ENCODE results near the gene SFN. TPM values are rescaled to one million over a fixed set of nuclear protein-coding genes. Genes with fewer than 3 reads are reported as not detected.

SFN gene
- total RNA-seq, 4 donors from 2014 or later, result 1,060 to 2,609 (median 1,818) TPM

GRCh38 chr1:26827663-26828062 lies 35.3 kb upstream of the SFN start:
- TF ChIP-seq POLR2A (IDR thresholded peaks at IDR 0.05), result no peak
- TF ChIP-seq, protein P1, sequence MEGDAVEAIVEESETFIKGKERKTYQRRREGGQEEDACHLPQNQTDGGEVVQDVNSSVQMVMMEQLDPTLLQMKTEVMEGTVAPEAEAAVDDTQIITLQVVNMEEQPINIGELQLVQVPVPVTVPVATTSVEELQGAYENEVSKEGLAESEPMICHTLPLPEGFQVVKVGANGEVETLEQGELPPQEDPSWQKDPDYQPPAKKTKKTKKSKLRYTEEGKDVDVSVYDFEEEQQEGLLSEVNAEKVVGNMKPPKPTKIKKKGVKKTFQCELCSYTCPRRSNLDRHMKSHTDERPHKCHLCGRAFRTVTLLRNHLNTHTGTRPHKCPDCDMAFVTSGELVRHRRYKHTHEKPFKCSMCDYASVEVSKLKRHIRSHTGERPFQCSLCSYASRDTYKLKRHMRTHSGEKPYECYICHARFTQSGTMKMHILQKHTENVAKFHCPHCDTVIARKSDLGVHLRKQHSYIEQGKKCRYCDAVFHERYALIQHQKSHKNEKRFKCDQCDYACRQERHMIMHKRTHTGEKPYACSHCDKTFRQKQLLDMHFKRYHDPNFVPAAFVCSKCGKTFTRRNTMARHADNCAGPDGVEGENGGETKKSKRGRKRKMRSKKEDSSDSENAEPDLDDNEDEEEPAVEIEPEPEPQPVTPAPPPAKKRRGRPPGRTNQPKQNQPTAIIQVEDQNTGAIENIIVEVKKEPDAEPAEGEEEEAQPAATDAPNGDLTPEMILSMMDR (IDR thresholded peaks at IDR 0.05), result no peak
- Histone ChIP-seq H3K4me3 (peak overlapping the region; percentile 81 to 94 (median 87)), H3K27me3 (no peaks in the 10 kb centered on the region), H3K9me3 (no peaks in the 10 kb centered on the region), H3K4me1 (peaks cover 39 to 70% (median 41%) of the 10 kb centered on the region in 3 donors), H3K36me3 (peaks cover 0 to 33% (median 5%) of the 10 kb centered on the region in 3 donors), H3K27ac (peak overlapping the region; percentile 84 to 94 (median 92))
- intact Hi-C loops (cut with DNase I), result no loop called here
- no peak for DNase-seq
- WGBS, 2 donors, result 16 to 26% methylated on average over 11 of the region's 11 CpGs

DNA sequence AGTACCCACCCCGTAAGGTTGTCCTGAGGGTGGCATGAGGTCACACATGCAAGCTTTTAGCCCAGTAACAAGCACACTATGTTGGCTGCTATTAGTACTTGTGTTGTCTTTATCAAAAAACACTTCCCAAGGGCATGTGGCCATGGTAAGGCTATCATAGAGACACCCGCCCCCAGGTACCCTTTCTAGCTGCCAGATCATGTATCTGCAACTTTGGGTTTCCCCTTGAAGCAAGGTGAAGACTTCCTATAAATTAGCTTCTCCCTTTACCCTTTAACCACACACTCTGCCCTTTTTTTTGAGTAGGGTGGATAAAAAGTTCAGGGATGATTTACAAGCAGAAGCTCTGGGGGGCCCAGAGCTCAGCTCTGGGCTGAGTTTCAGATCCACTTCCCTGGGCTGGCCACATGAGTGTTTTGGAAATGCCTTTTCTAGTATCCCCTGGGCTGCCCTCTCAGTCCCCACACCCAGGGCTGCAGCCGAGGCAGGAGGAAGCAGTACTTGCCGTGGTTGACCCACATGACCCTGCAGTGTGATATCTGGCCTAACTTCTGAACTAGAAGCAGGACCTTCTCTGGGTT lies 34.4 kb upstream of the SFN start:
- WGBS, 2 donors, result 34 to 68% methylated on average over 3 of the region's 4 CpGs
- Histone ChIP-seq H3K27ac (peak overlapping the region in 3 of 4 donors; percentile 28 to 94 (median 84)), H3K9me3 (no peaks in the 10 kb centered on the region), H3K4me1 (peaks cover 39 to 70% (median 41%) of the 10 kb centered on the region in 3 donors), H3K4me3 (peak overlapping the region in 2 of 4 donors; percentile 0 to 94), H3K36me3 (peaks cover 6 to 41% (median 7%) of the 10 kb centered on the region in 3 donors), H3K27me3 (no peaks in the 10 kb centered on the region)
- TF ChIP-seq, protein P1 (IDR thresholded peaks at IDR 0.05), result no peak
- no peak for TF ChIP-seq POLR2A (IDR thresholded peaks at IDR 0.05)
- intact Hi-C loops (cut with DNase I), result no loop called here
- DNase-seq, result no peak

- TF ChIP-seq POLR2A (IDR thresholded peaks at IDR 0.05), result no peak
- TF ChIP-seq, protein P1 (IDR thresholded peaks at IDR 0.05), result no peak
- no peaks in the 10 kb centered on the region for H3K27me3 ChIP-seq
- intact Hi-C loops (cut with DNase I), result no loop called here
- H3K27ac ChIP-seq, result peak overlapping the region in 2 of 4 donors; percentile 84 to 94
- no peak for DNase-seq
- H3K36me3 ChIP-seq, result peaks cover 7 to 50% (median 11%) of the 10 kb centered on the region in 3 donors
- WGBS, 2 donors, result 81 to 87% methylated on average over 6 of the region's 6 CpGs
- H3K4me3 ChIP-seq, result no peak overlapping the region
- no peaks in the 10 kb centered on the region for H3K9me3 ChIP-seq
- H3K4me1 ChIP-seq, result peaks cover 39 to 71% (median 41%) of the 10 kb centered on the region in 3 donors
Measured at GRCh38 chr1:26829184-26829911, 33.6 kb upstream of the SFN start.

DNA sequence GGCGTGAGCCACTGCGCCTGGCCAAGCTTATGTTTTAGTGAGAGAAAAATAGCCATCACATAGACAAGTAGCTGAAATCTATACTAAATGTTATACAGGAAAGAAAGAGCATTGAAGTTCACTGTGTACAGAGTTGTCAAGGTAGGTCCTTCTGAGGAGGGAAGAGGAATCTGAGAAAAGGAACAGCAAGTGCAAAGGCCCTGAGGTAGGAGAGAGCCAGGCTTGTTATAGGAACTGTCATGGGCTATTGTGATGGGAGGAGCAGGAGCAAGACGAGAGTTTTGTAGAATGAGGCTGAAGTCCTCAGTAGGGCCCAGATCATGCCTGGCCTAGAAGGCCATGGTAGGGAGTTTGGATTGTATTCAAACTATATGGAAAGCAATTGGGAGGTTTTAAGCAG lies 31.9 kb upstream of the SFN start:
- H3K9me3 ChIP-seq, result no peaks in the 10 kb centered on the region
- DNase-seq, result no peak
- intact Hi-C loops (cut with DNase I), result no loop called here
- no peak overlapping the region for H3K4me3 ChIP-seq
- WGBS, 2 donors, result 87 to 100% methylated on average over 3 of the region's 3 CpGs
- H3K27me3 ChIP-seq, result no peaks in the 10 kb centered on the region
- peaks cover 7 to 67% (median 24%) of the 10 kb centered on the region in 3 donors for H3K36me3 ChIP-seq
- no peak for TF ChIP-seq POLR2A (IDR thresholded peaks at IDR 0.05)
- TF ChIP-seq, protein P1 (IDR thresholded peaks at IDR 0.05), result no peak
- H3K4me1 ChIP-seq, result peaks cover 26 to 54% (median 31%) of the 10 kb centered on the region in 3 donors
- no peak overlapping the region for H3K27ac ChIP-seq

All from esophagus squamous epithelium (tissue), 5 donors.